ENCODE measurements around the gene VKORC1L1. TPM values are rescaled to one million over a fixed set of nuclear protein-coding genes. Genes with fewer than 3 reads are reported as not detected.
"Not testable (repeated sequence)": the region's sequence is repeated elsewhere in the genome, so short reads cannot be mapped to it uniquely, and the experiment has no call there.

Gene VKORC1L1
- total and polyA plus RNA-seq, 2 of the 8 experiments (the other 6 are each of a cell fraction or from before 2014, with no cell fraction given), result 12.7 to 45.3 TPM

- FAIRE-seq; H4K5ac ChIP-seq (ENCODE audit: insufficient read length, low read depth, low read length): not testable (repeated sequence)
- POLR2A ChIA-PET (ENCODE audit: partially characterized antibody), result interaction anchor here (0.8 kb wide), 1 partner anchor 15 kb away, joined by 3 read pairs; no protein-coding TSS in a partner anchor
Observed at GRCh38 chr7:65879292-65880153, 6.6 kb downstream of the VKORC1L1 start.

More at GRCh38 chr7:65879292-65880153, 6.6 kb downstream of the VKORC1L1 start:
- H4K8ac ChIP-seq (ENCODE audit: extremely low read depth, insufficient read depth, low read length); H2BK12ac ChIP-seq (ENCODE audit: low read depth, low read length); H3K4me2 ChIP-seq (ENCODE audit: insufficient read depth in 1 of 2, low read depth in 2 of 2, low read length in 2 of 2); H3K9me3 ChIP-seq (ENCODE audit: insufficient read depth in 2 of 2, low read depth in 1 of 2, low read length in 1 of 2); H3K4me3 ChIP-seq (ENCODE audit: extremely low read depth in 1 of 4, insufficient read depth in 2 of 4, low read depth in 3 of 4, low read length in 4 of 4); H2AFZ ChIP-seq (ENCODE audit: low read length); CTCF ChIA-PET (ENCODE audit: partially characterized antibody); H3K23me2 ChIP-seq (ENCODE audit: low read depth, low read length); H3K56ac ChIP-seq (replicated peaks; ENCODE audit: insufficient read length, low read depth, low read length); H4K91ac ChIP-seq (replicated peaks; ENCODE audit: insufficient read length, low read length); H3K36me3 ChIP-seq (ENCODE audit: control insufficient read depth in 2 of 4, insufficient read depth in 4 of 4, low read length in 3 of 4); H3K27me3 ChIP-seq (replicated peaks in 1 of 4; ENCODE audit: control insufficient read depth in 3 of 4, extremely low read depth in 1 of 4, insufficient read depth in 3 of 4, low read length in 3 of 4); H3K9ac ChIP-seq (replicated peaks in 1 of 4; ENCODE audit: extremely low read depth in 1 of 4, low read depth in 3 of 4, low read length in 3 of 4); DNase-seq (ENCODE audit: low read depth in 1 of 2, low spot score in 2 of 2); H2BK15ac ChIP-seq (ENCODE audit: low read length); H3K4ac ChIP-seq (replicated peaks; ENCODE audit: insufficient read length, low read depth, low read length); H3K79me1 ChIP-seq (ENCODE audit: low read depth, low read length); H3K27ac ChIP-seq (ENCODE audit: low read depth, low read length); H2BK20ac ChIP-seq (ENCODE audit: low read length); H3K18ac ChIP-seq (ENCODE audit: extremely low read depth, low read length); H3K4me1 ChIP-seq (replicated peaks in 1 of 4; ENCODE audit: control insufficient read depth in 3 of 4, insufficient read depth in 4 of 4, low read length in 3 of 4); H3K14ac ChIP-seq (ENCODE audit: insufficient read length); H4K20me1 ChIP-seq (replicated peaks in 1 of 2; ENCODE audit: control insufficient read depth in 1 of 2, insufficient read depth in 2 of 2, low read length in 2 of 2); H2BK120ac ChIP-seq (replicated peaks; ENCODE audit: low read depth, low read length); H2BK5ac ChIP-seq (ENCODE audit: low read depth, low read length); H2AK5ac ChIP-seq (ENCODE audit: low read depth, low read length); H3K23ac ChIP-seq (ENCODE audit: insufficient read length): not testable (repeated sequence)
- H3K79me2 ChIP-seq (ENCODE audit: control insufficient read depth in 1 of 2, insufficient read depth in 2 of 2, low read length in 2 of 2), result peaks cover 3 to 40% of the 10 kb centered on the region in 2 experiments; a peak in 2 of 4 replicates
- WGBS, 2 experiments (ENCODE audit: extremely low coverage in 1 of 2, insufficient coverage in 1 of 2, insufficient read length in 1 of 2, insufficient replicate concordance in 2 of 2, low coverage in 1 of 2, low lambda C conversion rate in 2 of 2, missing lambda C conversion rate in 1 of 2), result 66% methylated on average over 5 of the region's 5 CpGs; no CpG with 5 or more reads in 1 of the 2 experiments
